PC-9 (cell line): Measurements from ENCODE around the gene SUPT20H.

Experiments used
- CTCF ChIP-seq: fragments of 200-600 bp; sonication (generic); conservative IDR thresholded peaks from 2 replicates; pipeline ENCODE4 v1.6.1; 2017; ENCODE audit warnings: mixed run types, antibody characterized with exemption, mild to moderate bottlenecking, moderate library complexity
- EZH2 ChIP-seq: fragments of 200-600 bp; sonication (generic); IDR thresholded peaks from 2 replicates; pipeline ENCODE4 v1.8.0; 2017; ENCODE audit warnings: antibody characterized with exemption, low read depth

- TF ChIP-seq CTCF (no peak), EZH2 (no peak)
Measured at GRCh38 chr13:36997716-36998427, 61.6 kb downstream of the SUPT20H start.
